ENCODE results near the gene GPR18.

GPR18 gene, protein sequence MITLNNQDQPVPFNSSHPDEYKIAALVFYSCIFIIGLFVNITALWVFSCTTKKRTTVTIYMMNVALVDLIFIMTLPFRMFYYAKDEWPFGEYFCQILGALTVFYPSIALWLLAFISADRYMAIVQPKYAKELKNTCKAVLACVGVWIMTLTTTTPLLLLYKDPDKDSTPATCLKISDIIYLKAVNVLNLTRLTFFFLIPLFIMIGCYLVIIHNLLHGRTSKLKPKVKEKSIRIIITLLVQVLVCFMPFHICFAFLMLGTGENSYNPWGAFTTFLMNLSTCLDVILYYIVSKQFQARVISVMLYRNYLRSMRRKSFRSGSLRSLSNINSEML

DNA sequence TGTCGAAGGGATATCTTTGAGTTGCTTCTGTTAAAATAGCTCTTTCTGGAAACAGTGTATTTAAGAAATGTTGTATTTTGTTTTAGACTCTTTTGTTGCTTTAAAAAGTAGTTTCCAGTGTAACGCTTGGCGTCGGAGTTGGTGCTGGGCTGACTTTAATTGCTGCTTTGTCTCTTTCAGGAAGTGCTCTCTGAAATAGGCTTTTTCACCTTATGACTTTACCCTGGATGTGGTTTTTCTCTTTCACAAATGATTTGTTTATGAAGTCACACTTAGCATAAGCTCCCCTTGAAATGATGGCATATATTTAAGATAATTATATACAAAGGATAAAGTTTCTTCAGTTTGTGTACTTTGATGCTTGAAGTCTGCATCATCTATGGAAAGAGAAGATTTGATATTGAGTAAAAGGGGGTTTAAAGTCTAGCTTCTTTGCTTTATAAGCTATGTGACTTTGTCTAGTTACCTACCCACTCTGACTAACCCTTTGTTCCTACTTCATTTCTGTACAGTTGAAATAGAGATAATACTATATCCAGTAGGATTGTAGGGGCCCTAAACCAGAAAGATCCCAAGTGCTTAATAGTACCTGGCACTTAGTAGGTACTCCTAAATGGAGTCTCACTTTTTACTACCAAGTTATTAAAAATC lies at the start of gene GPR18:
Gene GPR18 (minus strand): TSS at position 170 of the 651 bp plus-strand sequence. CDS start 2,507 bp downstream, outside the sequence.
- DNase-seq (ENCODE audit: low spot score), result no peak

DNA sequence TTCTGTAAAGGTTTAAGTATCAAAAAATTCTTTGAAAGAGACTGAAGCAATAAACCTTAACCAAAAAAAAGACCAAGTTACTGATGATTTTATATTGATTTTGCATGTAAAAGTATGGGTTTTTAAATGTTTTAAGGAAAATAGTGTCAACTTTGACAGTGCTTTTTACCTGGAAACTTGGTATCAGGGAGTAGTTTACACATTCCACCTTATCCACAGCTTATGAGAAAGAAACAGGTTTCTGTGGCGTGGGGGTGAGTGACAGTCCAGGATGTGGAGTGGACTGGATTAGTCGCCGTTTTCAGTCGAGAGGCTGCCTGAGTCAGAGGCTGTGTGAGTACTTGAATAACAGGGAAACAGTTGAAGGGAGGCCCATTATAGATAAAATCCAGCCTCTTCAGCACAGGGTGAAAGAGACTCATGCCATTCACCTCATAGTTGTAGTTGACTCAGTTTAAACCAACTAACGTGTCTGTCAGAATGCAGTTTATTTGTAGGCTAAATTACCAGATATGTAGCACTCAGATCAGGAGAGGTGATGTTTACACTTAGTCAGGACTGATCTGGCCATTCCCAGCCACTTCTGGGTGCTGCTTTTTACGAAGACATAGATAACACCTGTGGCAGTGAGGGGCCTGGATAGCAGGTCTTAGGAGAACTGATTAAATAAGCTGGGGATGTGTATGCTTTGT lies 49.6 kb upstream of the GPR18 start:
- DNase-seq (ENCODE audit: low spot score), result no peak

DNA sequence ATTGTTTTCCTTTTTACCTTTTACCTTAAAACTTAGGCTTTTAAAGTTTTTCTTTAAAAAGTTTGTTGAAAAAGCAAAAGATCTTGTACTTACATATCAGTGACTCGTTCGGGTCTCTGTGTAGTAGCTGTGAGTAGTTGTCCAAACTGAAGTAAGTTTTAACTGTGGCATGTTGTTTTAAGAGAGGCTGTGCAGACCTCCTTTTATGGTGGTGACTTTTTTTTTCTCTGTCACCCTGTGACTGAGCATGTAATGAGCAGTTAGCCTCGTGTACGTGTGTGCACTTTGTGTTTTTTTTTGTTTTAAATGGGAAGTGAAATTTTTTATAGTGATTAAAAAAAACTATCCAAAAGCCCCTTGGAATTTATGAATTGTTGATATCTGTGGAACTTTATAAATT lies 49.1 kb upstream of the GPR18 start, which contains the start of gene GPR183:
Gene GPR183 (minus strand): TSS at position 153 of the 400 bp plus-strand sequence. CDS start 11,254 bp downstream, outside the sequence.
- peak; percentile 45 for DNase-seq (ENCODE audit: low spot score)

DNA sequence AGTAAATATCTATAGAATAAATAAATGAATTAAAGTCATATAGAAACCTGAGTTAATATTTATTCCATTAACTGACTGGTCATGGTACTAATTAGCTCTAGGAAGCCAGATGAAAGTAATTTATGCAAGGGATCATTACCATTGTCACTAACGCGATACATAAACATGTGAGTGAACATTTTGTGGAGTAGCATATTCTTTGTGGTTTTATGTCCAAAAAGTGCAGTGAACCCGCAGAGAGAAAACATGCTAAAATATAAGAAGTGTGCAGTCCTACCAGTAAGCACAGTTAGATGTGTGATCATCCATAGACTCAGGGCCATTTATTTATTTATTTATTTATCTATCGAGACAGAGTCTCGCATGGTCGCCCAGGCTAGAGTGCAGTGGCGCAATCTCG lies 47.4 kb upstream of the GPR18 start:
- no peak for DNase-seq (ENCODE audit: low spot score)

GRCh38 chr13:99305158-99305557 lies 47.0 kb upstream of the GPR18 start:
- DNase-seq (ENCODE audit: low spot score), result no peak

GRCh38 chr13:99304541-99304940 lies 46.4 kb upstream of the GPR18 start:
- DNase-seq (ENCODE audit: low spot score), result no peak

GRCh38 chr13:99303863-99304521 lies 45.8 kb upstream of the GPR18 start:
- DNase-seq (ENCODE audit: low spot score), result peak; percentile 77

DNA sequence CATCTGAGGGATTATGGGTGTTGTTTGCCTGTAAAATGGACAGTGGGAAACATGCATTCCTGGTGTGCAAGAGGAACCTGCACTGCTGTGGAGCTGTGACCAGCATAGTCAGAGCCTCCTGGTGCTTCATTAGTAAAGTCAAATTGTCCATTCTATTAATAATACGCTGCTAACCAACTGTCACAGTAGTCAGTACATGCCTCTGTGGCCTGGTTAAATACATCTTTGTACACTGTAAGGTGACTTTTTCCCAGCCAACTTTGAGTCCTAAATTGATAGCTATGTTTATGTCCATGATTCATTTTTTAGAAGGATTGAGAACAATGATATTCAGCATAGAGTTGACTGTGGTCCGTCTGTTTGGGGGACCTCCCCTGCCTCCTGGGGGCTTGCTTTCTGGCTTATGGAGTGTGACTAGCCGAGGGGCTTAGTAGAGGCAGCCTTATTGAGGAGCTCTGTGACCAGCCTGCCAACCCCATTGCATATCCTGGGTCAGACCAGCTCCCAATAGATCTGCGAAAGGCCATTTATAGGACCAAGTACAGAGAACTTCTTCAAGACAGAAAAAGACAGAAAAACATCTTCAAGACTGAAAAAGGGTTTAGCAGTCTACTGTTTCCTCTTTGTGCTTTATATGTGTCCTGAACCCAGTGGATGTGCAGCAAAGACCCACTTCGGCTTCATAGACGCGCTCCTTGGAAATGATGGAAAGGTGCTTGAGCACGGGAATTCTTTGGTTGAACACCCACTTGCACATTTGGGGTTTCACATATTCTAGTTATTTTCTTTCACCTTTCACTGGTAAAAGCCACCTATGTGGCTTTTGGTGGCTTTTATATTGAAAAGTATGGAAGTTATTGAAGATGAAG lies 44.7 kb upstream of the GPR18 start:
- no peak for DNase-seq (ENCODE audit: low spot score)

DNA sequence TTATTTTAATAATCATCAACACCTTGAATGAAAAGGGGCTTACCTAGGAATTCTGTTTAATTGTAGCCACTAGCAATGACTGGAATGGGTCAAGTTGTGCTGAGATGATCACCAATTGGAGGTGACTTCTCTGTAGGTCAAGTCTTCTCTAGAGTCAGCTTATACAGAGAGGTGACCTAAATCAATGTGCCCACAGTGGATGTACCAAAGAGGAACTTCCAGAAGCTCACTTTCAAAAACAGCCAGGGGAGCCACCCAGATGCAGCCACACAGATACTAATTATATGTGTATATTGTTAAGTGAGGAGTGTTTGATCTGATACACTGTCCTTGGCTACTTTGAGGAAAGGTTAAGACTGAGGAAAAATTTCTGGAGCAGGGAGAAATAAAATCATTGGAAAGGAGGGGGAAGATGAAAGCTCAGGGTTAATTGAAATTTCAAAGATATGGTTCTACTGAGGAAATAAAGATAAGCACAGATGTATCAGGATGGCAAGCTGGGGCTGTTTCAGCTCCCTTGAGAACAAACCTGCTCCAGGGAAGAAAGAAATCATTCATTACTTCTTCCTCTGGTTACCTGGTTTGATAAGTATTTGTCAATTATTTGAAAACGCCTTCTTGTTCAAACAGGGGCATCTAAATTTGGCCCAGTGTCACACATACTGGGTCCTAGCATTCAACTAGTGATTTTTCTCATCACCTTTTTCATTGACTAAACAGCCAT lies 43.9 kb upstream of the GPR18 start:
- no peak for DNase-seq (ENCODE audit: low spot score)

DNA sequence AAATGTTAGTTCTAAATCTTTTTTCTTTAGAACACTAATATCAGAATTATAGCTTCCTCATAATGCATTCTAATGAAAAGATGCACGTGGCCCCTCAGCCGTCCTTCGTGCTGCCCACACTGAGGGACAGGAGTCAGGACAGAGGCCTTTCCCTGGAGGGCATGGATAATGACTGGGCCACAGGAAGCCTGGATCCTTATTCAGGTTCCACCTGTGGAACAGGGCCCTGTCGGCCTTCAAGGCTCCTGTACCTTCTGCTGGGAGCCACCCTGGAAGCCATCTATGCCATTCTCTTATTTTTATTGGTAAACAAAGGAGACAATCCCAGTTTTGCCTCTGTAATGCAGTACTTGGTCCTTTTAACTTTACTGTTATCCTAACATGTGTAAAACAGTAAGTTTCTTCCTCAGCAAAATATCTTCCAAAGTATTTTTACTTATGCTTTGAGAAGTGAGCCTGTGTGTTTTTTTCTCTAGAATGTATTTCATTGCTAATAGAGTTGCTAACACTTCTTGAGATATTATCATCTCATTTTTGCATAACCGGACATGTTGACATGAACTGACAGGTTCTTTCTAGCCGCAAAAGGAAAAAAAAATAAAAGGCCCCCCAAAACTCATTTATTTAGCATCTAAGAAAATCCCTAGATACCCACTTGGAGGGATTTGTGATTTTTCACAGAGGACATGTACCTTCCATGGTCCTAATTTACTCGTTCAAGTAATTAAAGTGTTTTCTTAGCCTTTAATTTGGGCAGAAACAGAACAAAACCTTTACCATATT lies 43.1 kb upstream of the GPR18 start:
- DNase-seq (ENCODE audit: low spot score), result no peak

- no peak for DNase-seq (ENCODE audit: low spot score)
Observed at GRCh38 chr13:99299920-99300341, 41.8 kb upstream of the GPR18 start.

- no peak for DNase-seq (ENCODE audit: low spot score)
Observed at GRCh38 chr13:99299256-99299919, 41.2 kb upstream of the GPR18 start.

- DNase-seq (ENCODE audit: low spot score), result no peak
Observed at GRCh38 chr13:99298056-99298455, 39.9 kb upstream of the GPR18 start.

- no peak for DNase-seq (ENCODE audit: low spot score)
Observed at GRCh38 chr13:99297331-99297730, 39.2 kb upstream of the GPR18 start.

GRCh38 chr13:99296398-99296797 lies 38.2 kb upstream of the GPR18 start:
- no peak for DNase-seq (ENCODE audit: low spot score)

DNA sequence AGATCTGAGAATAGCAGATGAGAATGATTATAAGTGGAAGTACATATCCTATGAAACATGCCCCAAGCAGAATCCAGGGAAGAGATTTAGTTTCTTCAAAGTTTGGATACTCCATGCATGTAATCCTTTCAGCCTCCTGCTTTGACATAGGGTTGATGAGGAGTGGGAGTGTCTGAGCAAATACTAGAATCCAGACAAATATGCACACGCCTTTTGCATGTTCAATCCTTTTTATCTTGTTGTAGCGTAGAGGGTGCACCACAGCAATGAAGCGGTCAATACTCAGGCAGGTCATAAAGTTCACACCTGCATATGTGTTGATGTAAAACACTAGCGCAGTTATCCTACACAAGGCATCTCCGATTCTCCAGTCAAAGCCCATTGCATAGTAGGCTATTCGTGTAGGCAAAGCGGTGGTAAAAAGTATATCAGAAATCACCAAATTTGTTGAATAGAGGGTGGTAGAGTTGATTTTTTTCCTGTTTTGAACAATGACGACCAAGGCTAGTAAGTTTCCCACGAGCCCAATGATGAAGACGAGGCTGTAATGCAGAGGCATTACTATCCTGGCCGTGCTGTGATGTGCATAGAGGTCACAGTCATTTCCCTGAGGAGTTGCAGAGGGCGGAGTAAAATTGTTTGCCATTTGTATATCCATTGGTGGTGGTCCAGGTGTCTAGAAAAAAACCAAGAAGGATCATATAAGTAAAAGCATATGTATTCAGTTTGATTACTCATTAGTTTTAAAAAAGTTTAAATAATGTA lies 37.5 kb upstream of the GPR18 start:
- DNase-seq (ENCODE audit: low spot score), result no peak

DNA sequence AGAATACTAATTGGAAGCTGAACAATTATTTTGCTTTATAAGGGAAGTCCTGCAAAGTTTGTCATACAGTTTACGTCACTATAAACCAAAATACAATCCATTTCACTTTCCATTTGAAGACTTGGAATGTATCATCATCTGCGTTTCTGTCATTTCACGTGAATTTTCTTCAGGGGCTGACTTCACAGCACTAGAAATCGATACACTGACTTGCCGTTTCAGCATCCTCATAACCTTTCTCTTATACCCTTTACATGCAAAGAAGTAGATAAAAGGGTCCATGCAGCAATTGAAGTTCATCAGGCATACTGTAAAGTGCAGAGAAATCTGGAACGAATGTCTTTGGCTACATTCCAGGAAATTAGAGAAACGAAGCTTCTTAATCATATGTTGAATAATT lies 36.8 kb upstream of the GPR18 start:
- no peak for DNase-seq (ENCODE audit: low spot score)

DNA sequence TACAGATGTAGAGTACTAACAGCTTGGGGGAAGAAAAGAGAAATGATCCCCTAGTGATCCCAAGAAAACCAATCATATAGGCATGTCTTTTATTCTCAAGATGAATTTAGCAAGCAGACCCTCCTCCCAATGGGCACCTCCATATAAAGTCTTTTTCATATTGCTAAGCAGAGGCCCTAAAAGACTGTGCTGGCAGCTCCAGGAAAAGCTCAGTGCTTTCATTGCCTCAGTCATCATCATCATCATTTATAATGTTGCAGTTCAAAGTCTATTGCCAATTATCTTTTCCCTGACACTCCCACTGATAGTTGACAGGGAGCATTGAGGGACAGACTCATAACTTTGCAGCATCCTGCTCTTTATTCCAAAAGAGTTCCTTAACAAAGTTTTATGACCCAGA lies 36.0 kb upstream of the GPR18 start:
- no peak for DNase-seq (ENCODE audit: low spot score)

- DNase-seq (ENCODE audit: low spot score), result no peak
Observed at GRCh38 chr13:99293178-99293577, 35.0 kb upstream of the GPR18 start.

All from Ammon's horn (tissue), 1 donor.